Smooth muscle cell of the brain vasculature (primary cell): ENCODE results near the gene ACSF3.
"Not testable (repeated sequence)": the region's sequence is repeated elsewhere in the genome, so short reads cannot be mapped to it uniquely, and the experiment has no call there.

ENCODE experiments used
- DNase-seq: peaks from one replicate; pipeline ENCODE4 v3.0.0-alpha.2; 2012; ENCODE audit warnings: low read depth, low spot score

The ACSF3 gene

GRCh38 chr16:89055894-89056555, 37.6 kb upstream of the ACSF3 start:
- DNase-seq = no peak

GRCh38 chr16:89056592-89056991, 37.1 kb upstream of the ACSF3 start:
- no peak for DNase-seq

GRCh38 chr16:89057738-89058137, 35.9 kb upstream of the ACSF3 start:
- DNase-seq = no peak

- no peak for DNase-seq
Observed at GRCh38 chr16:89058812-89059211, 34.8 kb upstream of the ACSF3 start.

GRCh38 chr16:89060207-89060794, 33.4 kb upstream of the ACSF3 start:
- DNase-seq = no peak

GRCh38 chr16:89061086-89061485, 32.6 kb upstream of the ACSF3 start:
- DNase-seq = no peak

- no peak for DNase-seq
Observed at GRCh38 chr16:89061590-89062380, 31.9 kb upstream of the ACSF3 start.

- DNase-seq = no peak
Observed at GRCh38 chr16:89062389-89063345, 31.0 kb upstream of the ACSF3 start.

GRCh38 chr16:89063768-89064320, 29.8 kb upstream of the ACSF3 start:
- DNase-seq = no peak

- no peak for DNase-seq
Observed at GRCh38 chr16:89064606-89065457, 28.8 kb upstream of the ACSF3 start.

GRCh38 chr16:89065458-89065822, 28.2 kb upstream of the ACSF3 start:
- DNase-seq = no peak

GRCh38 chr16:89066721-89067120, 26.9 kb upstream of the ACSF3 start:
- DNase-seq = no peak

GRCh38 chr16:89067677-89068443, 25.8 kb upstream of the ACSF3 start:
- no peak for DNase-seq

GRCh38 chr16:89068814-89069616, 24.6 kb upstream of the ACSF3 start:
- DNase-seq = not testable (repeated sequence)

- DNase-seq = no peak
Observed at GRCh38 chr16:89069920-89070319, 23.7 kb upstream of the ACSF3 start.

GRCh38 chr16:89070590-89070989, 23.1 kb upstream of the ACSF3 start:
- DNase-seq = no peak

GRCh38 chr16:89071686-89072547, 21.7 kb upstream of the ACSF3 start:
- DNase-seq = no peak

GRCh38 chr16:89072548-89073130, 21.0 kb upstream of the ACSF3 start:
- DNase-seq = no peak
